GM19467 (cell line): ENCODE results near the gene CTBS.
A peak's percentile ranks its signal among the peaks of the same experiment; 100 is the strongest.
"Not testable (repeated sequence)": the region's sequence is repeated elsewhere in the genome, so short reads cannot be mapped to it uniquely, and the experiment has no call there.

ENCODE experiments used
- ATAC-seq: cut with Tn5 transposase; IDR thresholded peaks from one replicate; pipeline ENCODE4 v1.9.1; 2021; ENCODE audit warnings: mild to moderate bottlenecking, moderate library complexity; ENCODE audit not compliant: unreplicated experiment

Gene CTBS, protein sequence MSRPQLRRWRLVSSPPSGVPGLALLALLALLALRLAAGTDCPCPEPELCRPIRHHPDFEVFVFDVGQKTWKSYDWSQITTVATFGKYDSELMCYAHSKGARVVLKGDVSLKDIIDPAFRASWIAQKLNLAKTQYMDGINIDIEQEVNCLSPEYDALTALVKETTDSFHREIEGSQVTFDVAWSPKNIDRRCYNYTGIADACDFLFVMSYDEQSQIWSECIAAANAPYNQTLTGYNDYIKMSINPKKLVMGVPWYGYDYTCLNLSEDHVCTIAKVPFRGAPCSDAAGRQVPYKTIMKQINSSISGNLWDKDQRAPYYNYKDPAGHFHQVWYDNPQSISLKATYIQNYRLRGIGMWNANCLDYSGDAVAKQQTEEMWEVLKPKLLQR

DNA sequence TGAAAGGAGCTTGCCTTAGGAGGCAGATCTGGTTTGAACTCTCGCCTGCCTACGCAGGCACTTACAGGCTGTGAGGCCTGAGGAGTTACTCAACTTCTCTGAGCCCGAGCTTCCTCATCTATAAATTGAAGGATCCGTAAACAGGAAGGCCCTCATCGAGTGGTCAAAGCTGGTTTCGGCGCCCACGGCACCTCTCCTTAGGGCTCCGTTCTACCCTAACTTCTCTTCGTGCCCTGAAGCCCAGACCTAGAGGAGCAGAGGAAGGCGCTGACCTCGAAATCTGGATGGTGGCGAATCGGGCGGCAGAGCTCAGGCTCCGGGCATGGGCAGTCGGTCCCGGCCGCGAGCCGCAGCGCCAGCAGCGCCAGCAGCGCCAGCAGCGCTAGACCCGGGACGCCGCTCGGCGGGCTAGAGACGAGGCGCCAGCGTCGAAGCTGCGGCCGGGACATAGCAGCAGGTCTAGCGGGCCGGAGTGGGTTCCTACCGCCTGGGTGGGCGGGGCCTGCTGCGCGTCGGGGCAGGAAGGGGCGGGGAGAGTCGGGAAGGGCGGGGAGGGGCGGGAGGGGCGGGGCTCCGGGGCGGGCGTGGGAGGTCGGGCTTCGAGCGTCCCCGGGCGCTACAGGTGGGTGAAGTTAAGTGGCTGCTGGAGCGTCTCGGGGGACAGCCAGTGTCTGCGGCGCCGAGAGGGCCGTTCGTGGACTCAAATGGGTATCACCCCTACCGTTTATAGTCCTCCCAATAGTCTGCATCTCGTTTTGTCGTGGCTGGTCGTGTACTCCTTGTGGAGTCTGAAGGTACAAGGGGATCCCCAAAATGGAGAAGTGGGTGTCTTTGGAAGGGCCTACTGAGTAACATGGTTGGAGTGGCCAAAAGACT is at the start of gene CTBS:
Gene CTBS (minus strand): TSS at position 474 of the 876 bp plus-strand sequence. CDS start 25 bp downstream, at position 449.
- ATAC-seq, result peak; percentile 87

DNA sequence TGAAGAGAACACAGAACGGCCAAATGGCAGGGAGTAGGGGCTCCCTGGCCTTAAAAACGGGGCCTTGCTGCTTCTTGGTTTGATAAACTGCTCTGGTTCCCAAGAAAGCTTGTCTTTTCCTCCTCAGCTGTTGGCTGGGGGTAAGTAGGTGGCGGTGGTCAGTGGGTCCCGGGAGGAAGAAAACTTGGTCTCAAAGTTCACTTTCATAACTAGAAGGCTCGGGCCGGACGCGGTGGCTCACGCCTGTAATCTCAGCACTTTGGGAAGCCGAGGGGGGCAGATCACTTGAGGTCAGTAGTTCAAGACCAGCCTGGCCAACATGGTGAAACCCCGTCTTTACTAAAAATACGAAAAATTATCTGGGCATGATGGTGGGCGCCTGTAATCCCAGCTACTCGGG is 47.3 kb upstream of the CTBS start:
- no peak for ATAC-seq

DNA sequence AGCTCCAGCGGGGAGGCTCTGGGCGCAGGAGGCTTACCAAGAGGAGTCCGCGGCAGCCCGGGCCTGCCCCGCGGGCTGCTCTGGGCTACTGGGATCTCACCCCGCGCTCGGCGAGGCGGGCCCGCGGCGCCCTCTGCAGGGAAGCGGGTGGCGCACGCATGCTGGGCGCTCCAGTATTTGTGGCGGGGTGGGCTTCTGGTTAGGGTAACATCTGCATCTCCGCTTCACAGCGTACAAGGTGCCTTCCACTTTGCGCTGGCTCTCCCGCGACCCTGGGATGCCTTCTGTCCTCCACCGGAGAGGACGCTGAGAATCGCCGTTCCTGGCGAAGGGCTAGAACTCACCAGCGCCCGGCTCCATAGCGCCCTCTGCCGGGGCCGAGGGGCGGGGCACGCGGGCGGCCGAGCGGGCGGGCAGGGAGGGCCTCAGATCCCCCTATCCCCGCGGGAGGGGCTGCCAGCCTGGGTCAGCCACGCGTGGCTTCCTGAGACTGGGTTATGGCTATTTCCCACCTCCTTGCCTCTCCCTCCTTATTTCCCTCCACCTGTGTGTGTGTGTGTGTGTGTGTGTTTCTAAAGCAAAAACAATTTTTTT is 46.6 kb upstream of the CTBS start:
- ATAC-seq, result peak; percentile 93

DNA sequence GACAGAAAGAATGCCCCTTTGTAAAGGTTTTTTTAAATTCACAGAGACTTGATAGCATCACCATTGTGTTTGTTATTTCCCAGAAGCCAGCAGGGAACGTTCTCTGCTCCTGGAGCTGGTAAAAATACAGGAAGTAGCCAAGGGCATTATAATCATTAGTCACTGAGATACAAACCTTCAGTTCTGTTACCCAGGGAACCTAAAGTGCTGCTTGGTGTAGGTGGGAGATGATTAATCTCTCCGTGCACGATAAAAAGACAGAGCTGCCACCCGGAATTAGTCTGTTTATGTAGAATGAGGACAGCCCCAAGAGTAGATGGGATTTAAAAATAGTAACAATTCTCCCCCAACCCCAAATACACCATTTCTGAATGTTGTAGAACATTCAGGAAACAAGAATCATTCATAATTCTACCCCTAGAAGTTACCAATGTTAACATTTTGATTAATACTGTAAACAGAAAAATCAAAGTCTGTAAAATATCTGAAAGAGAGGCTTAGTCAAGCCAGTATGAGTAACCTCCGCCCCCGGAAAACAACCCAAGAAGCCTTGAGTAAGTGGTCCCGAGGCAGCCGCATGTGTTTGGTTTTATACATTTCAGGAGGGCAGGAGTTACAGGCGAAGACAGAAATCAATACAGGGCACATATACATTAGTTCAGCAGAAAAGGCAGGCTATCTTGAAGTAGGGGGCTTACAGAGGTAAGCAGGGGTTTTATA is 45.3 kb upstream of the CTBS start:
- ATAC-seq, result no peak

DNA sequence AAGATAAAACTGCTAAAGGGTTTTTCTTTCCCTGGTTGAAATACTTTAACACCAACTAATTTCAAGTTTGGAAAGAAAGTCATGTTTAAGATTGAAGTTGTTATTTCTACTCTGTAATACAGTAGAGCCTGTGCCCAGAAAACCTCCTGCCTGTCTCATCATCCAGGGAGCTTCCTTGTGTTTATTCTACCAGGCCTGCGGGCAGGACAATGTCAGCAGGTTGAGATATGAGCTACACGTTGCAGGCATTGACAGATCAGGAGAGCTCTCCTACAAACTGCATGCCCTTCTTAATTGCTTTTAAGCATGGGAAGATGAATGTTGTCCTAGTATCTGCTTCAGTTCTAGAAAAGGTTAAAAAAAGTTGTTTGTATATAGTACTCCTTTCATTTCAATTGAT is 43.1 kb upstream of the CTBS start:
- no peak for ATAC-seq

DNA sequence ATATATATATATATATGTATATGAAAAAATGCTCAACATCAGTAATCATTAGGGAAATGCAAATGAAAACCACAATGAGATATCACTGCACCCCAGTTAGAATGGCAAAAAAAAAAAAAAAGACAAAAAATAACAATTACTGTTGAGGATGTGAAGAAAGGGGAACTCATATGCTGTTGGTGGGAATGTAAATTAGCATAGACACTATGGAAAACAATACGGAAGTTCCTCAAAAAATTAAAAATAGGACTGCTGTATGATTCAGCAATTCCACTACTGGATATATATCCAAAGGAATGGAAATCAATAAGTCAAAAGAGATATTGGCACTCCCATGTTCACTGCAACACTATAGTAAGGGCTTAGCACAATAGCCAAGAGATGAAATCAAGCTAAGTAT is 41.5 kb upstream of the CTBS start:
- ATAC-seq, result no peak

DNA sequence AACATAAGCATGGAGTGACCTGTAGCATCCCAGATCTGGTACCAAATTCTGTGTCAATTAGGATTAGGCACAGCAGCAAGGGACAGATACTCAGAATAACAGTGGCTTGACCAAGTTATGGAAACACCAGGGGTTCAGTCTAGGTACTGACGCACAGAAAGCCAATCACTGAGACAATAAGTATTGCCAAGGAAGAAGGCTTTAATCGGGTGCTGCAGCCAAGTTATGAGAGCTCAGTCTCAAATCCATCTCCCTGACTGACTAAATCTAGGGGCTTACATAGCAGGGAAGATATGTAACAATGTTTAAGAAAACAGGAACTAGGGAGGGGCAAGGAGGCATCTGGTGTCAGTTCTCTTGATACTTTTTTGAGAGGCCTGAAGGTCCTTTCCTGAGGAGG is 39.6 kb upstream of the CTBS start:
- ATAC-seq, result no peak

DNA sequence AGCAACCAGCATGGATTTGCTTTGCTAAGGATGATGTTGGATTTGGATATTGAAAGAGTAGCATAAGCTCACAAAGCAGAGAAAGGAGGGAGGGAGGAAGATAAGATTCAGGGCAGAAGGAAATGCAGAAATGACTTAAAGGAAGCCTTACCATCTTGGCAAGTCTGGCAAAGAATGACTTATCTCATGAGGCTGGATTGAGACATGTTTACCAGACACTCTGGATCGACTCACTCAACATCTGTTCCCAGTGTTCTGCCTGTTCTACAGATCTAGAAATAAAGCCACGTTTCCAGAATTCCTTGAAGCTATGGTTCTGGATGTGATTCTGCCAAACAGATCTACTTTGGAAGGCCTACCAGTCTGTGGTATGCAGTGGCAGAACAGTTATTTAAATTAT is 38.8 kb upstream of the CTBS start:
- ATAC-seq, result no peak

DNA sequence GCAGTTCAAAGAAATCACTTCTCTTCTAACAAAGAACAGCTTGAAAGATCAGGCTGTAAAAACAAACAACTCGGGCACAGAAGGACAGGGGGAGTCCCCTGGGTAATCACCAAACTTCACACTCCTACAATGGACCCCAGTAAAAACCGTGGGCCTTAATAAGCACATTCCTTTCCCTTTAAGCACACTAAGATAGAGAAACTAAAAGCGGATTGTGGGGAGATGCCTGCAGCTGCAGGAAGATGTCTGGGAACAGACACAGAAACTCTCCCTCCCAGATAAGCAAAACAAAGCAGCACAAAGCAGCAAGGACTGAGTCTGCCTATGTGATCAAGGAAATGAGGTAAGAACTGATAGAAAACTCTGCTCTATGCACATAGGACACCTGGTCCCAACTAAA is 37.6 kb upstream of the CTBS start:
- no peak for ATAC-seq

DNA sequence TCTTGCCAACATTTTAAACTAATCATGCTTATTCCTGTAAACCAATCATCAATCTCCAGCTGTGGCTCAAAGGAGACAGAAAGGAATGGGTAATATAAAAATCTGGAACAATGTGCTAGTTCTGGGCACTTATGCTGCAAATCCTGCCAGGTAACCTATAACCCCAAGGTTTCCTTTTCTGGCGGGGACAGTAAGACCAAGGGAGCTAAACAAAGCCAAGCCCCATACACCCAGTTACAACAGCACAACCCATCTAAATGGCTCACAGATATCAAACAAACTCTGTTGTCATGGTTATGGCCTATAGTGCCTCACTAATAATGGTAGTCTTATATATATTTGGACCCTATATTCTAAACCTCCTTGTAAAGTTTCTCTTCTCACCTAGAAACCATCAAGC is 36.9 kb upstream of the CTBS start:
- ATAC-seq, result no peak

DNA sequence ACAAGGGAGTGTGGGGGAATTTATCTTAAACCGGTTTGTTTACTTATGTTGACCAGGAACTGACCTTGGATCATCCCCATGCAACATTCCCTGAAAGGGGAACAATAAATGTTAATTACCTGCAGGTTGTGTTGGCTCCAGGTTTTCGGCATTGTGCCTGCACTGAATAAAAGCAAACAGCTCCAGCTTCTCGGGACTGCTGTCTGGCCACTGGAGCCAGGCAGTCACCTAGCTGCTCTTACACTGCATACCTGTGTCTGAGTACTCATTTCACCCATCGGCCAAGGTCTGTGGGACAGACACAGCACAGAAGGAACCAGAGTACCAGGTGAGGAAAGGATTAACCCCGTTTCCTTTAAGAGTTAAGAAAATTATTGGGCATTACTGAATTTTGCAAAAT is 32.7 kb upstream of the CTBS start:
- no peak for ATAC-seq

DNA sequence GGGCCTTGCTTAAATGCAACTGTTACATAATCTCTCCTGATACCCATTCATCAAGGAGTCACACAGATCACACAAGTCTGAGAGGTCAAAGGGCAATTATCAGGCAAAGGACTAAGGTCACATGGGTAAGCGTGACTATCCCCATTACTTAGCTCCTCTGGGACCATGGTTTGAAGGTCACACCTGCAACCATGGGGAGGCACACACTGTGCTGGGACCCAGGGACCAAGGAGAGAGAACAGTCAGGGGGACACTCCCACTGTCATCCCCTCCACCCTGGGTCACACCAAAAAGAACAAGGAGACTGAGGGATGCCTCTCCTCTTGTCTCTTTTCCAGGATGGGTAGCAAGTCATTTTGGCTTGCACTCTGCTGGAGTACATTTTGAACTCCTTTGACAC is 30.9 kb upstream of the CTBS start:
- ATAC-seq, result no peak

DNA sequence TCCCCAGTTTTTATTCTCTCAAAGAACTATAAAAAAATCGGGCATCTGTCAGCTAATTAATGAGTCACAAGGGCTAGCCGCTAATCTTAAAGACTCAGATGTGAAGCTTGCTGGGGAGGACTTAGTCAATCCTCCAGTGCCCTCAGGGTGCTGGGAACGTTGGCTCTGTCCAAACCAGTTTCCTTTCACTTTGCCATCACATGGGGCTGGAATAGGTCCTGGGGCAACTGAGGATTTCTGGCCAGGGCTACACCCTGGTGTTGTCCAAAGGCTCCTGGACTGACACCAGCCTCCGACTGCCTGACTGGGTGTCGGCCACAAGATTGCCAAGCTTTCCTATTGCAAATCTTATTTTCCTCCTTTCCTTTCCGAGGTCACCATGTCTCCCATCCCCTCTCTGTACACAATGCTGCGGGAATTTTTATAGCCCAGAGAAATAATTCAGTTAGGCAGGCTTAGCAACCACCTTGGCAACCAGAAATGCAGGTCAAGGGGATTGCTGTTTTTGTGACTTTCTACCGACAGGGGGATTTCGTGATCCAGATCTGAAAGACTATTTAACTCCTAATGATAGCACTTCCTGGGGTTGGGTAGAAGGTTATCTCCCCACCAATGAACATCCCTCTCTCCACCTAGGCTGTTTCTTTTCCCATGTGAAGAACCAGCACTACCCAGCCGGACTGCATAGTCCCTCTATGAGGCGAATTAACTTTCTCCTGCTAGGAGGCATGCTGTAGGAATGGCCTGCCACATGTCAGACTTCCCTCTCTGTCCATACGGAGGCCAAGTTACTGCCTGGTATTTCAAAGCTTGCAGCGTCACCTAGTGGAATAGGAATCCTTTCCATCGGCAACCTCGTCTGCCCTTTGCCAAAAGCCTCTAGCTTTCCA is 29.9 kb upstream of the CTBS start:
- ATAC-seq, result no peak

DNA sequence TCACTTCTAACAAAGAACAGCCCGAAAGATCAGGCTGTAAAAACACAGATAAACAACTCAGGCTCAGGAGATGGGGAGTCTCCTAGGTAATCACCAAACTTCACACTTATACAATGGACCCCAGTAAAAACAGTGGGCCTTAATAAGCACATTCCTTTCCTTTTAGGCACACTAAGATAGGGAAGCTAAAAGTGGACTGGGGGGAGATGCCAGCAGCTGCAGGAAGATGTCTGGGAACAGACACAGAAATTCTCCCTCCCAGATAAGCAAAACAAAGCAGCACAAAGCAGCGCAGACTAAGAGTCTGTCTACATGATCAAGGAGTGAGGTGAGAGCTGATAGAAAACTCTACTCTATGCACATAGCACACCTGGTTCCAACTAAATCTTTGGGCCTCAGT is 29.0 kb upstream of the CTBS start:
- no peak for ATAC-seq

DNA sequence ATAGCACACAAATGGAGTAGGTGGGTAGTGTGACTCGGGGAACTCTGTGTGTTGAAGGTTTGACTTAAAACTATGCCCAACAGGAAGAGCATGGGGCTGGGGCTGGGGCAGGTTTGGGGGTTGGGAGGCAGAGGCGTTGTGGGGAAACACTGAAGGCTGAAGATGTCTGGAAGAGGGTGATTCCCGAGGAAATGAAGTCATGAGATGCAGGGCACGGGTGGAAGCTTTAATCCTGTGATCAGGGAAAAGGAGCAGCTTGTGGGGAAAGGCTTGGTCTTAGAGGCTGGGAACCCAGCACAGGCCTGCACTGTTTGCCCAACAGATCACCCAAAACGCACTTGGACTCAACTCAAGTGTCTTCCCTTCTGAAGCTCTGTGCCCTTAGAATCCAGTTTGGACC is 26.6 kb upstream of the CTBS start:
- ATAC-seq, result no peak

DNA sequence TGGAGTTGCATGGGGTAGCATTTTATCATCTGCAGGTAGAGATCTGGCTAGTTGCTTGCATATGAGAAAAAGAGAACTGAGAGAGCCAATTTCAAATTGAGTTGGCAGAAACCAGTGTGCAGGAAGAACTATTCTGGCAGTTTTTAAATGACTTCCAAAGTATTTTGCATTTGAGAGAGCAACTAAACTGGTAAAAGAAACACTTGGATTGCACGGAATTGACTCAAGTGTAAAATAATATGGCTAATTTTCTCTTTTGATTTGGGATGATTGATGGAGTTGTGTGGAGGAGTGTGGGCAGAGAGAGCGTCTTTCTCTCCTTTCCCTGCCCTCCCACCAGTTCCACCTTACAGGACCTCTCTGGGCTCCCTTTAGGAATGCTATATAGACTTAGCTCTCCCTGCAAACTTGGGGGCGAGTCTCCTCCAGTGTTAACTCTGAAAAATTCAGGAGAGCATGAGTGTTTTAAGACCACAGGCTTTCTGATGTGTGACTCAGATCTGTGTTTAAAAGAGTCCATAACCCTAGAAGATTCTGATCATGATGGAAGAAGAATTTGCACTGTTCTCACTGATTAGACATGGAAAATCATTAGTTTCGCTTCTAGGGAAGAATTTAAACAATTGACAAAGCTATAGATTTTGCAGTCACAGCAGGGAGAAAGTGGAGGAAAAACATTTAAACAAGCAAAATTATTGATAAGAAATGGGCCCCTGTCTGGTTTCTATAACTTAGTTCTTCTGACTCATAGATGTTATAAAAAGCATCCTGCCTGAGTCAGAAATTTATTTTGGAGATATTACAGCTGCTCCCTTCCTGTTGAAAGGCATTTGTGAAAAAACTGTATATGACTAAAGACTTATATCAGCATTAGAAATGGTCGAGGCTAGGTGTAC is 24.9 kb upstream of the CTBS start:
- peak; percentile 76 for ATAC-seq

DNA sequence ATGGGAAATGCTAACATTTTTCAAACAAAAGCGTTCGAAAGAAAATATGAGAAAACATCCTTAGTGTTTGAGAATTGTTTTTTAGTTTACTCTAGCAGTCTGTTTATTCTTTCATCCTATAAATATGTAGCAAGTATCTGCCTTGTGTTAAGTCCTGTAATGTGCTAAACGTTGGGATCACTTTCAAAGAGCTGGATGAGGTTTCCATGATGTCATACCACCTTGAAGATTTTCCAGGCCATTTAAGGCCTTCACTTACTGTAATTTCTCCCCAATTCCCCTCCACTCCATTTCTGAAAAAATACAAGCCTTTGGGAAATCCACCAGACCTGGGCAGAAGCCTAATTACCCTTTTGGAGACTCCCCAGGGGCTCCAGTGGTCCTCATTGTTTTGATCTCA is 24.2 kb upstream of the CTBS start:
- no peak for ATAC-seq

DNA sequence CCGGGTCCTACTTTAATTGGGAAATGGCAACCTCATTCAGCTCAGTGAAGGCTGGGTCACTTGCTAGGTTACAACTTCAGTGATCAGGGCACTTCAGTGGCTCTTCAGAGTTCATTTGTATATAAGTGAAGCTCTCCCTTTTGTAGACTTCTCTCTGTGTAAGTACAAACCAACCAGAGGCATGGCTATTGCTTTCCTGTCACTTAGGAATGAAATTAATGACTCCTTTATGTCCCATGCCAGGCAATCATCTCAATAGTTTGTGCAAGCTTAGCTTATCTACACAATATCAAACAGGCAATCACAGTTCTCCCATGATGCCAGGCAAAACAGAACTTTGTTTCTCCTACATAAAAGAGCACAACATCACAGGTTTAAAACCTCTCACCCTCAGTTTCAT is 22.8 kb upstream of the CTBS start:
- no peak for ATAC-seq

DNA sequence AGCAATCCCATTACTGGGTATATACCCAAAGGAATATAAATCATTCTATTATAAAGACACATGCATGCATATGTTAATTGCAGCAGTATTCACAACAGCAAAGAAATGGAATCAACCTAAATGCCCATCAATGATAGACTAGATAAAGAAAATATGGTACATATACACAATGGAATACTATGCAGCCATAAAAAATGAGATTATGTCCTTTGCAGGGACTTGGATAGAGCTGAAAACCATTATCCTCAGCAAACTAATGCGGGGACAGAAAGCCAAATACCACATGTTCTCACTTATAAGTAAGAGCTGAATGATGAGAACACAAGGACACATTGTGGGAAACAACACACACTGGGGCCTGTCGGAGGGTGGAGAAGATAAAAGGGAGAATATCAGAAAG is 20.7 kb upstream of the CTBS start:
- not testable (repeated sequence) for ATAC-seq
